Peyer's patch (tissue), 4 donors: ENCODE measurements around the gene NPRL2. TPM values are rescaled to one million over a fixed set of nuclear protein-coding genes. Genes with fewer than 3 reads are reported as not detected.

Experiments used
- DNase-seq, 3 donors: peaks; one replicate each; pipeline ENCODE4 v3.0.0-alpha.2; 2017 to 2019
- H3K27ac ChIP-seq, 4 donors: fragments of 200-600 bp; sonication (generic); one replicate each; pipeline ENCODE4 v1.5.1; 2016 to 2019
- H3K27me3 ChIP-seq, 2 donors: fragments of 200-600 bp; sonication (generic); one replicate each; pipeline ENCODE4 v1.5.1; 2019
- H3K36me3 ChIP-seq, 3 donors: fragments of 200-600 bp; sonication (generic); one replicate each; pipeline ENCODE4 v1.5.1; 2016 to 2019
- H3K4me1 ChIP-seq, 4 donors: fragments of 200-600 bp; sonication (generic); one replicate each; pipeline ENCODE4 v1.5.1; 2016 to 2019
- H3K4me3 ChIP-seq, 4 donors: fragments of 200-600 bp; sonication (generic); 1 replicate in 3 of 4; 2 replicates in 1 of 4; pipeline ENCODE4 v1.5.1; 2016 to 2019; ENCODE audit warnings: mild to moderate bottlenecking in 1 of 4
- H3K9me3 ChIP-seq, 4 donors: fragments of 200-600 bp; sonication (generic); one replicate each; pipeline ENCODE4 v1.5.1; 2016 to 2019; ENCODE audit warnings: mild to moderate bottlenecking in 1 of 4
- CTCF ChIP-seq, 6 experiments: fragments of 450-650 bp in 4 of 6; fragments of 200-600 bp in 2 of 6; sonication (generic) in 1 of 6; IDR thresholded peaks; one replicate each; pipeline ENCODE4 v1.5.1; 2017 to 2019; ENCODE audit warnings: antibody characterized with exemption in 6 of 6, mild to moderate bottlenecking in 3 of 6, moderate library complexity in 1 of 6
- POLR2A ChIP-seq, 2 donors: fragments of 450-650 bp; IDR thresholded peaks; one replicate each; pipeline ENCODE4 v1.5.1; 2017; ENCODE audit warnings: antibody characterized with exemption in 2 of 2, mild to moderate bottlenecking in 2 of 2, moderate library complexity in 2 of 2
- total RNA-seq, 4 donors: library from RNA; depleted of rRNA; stranded (reverse); fragments of >200 nt; gene quantifications; one replicate each; pipeline ENCODE4 v1.1.0, GENCODE V29; 2016

The NPRL2 gene
- total RNA-seq, 4 donors from 2014 or later = 19.1 to 45.4 (median 28.3) TPM

- TF ChIP-seq POLR2A (IDR thresholded peaks at IDR 0.05) = no peak
- no peak for DNase-seq
- Histone ChIP-seq H3K9me3 (no peaks in the 10 kb centered on the region), H3K27me3 (no peaks in the 10 kb centered on the region), H3K4me1 (peaks cover 3 to 57% (median 13%) of the 10 kb centered on the region in 4 donors), H3K4me3 (peak overlapping the region; percentile 43 to 92 (median 70)), H3K36me3 (no peaks in the 10 kb centered on the region), H3K27ac (peak overlapping the region; percentile 91 to 99 (median 96))
These were observed 11.0 kb downstream of the NPRL2 start for GRCh38 chr3:50339485-50340146.

- H3K27me3 ChIP-seq = no peaks in the 10 kb centered on the region
- H3K4me3 ChIP-seq = peak overlapping the region; percentile 58 to 92 (median 76)
- no peaks in the 10 kb centered on the region for H3K9me3 ChIP-seq
- TF ChIP-seq POLR2A (IDR thresholded peaks at IDR 0.05) (no peak), CTCF (IDR thresholded peaks at IDR 0.05) (peak in 1 of 6 experiments; percentile 8)
- H3K4me1 ChIP-seq = peaks cover 3 to 63% (median 16%) of the 10 kb centered on the region in 4 donors
- H3K27ac ChIP-seq = peak overlapping the region; percentile 96 to 99 (median 98)
- H3K36me3 ChIP-seq = no peaks in the 10 kb centered on the region
- DNase-seq = no peak
These were observed 11.6 kb downstream of the NPRL2 start for GRCh38 chr3:50338965-50339364.

GRCh38 chr3:50337175-50337861 is 13.3 kb downstream of the NPRL2 start:
- peak overlapping the region; percentile 58 to 92 (median 76) for H3K4me3 ChIP-seq
- TF ChIP-seq CTCF (IDR thresholded peaks at IDR 0.05) = no peak
- TF ChIP-seq POLR2A (IDR thresholded peaks at IDR 0.05) = peak; percentile 71 to 94

GRCh38 chr3:50336452-50337174 is 14.0 kb downstream of the NPRL2 start:
- Histone ChIP-seq H3K27ac (peak overlapping the region; percentile 96 to 99 (median 98)), H3K4me3 (peak overlapping the region; percentile 58 to 92 (median 76)), H3K36me3 (peaks cover 0 to 7% (median 0%) of the 10 kb centered on the region in 3 donors), H3K9me3 (no peaks in the 10 kb centered on the region), H3K27me3 (no peaks in the 10 kb centered on the region), H3K4me1 (peaks cover 3 to 70% (median 15%) of the 10 kb centered on the region in 4 donors)
- no peak for TF ChIP-seq CTCF (IDR thresholded peaks at IDR 0.05)
- TF ChIP-seq POLR2A (IDR thresholded peaks at IDR 0.05) = no peak
- DNase-seq = no peak

More at GRCh38 chr3:50337175-50337861, 13.3 kb downstream of the NPRL2 start:
- peak overlapping the region; percentile 96 to 99 (median 98) for H3K27ac ChIP-seq
- H3K36me3 ChIP-seq = peaks cover 0 to under 1% (median 0%) of the 10 kb centered on the region in 3 donors
- peak; percentile 99 to 100 (median 99) for DNase-seq
- peaks cover 3 to 71% (median 16%) of the 10 kb centered on the region in 4 donors for H3K4me1 ChIP-seq
- H3K9me3 ChIP-seq = no peaks in the 10 kb centered on the region
- no peaks in the 10 kb centered on the region for H3K27me3 ChIP-seq

GRCh38 chr3:50334339-50335075 is 16.1 kb downstream of the NPRL2 start:
- Histone ChIP-seq H3K27ac (peak overlapping the region; percentile 38 to 99 (median 84)), H3K4me1 (peaks cover 0 to 49% (median 12%) of the 10 kb centered on the region in 4 donors), H3K9me3 (no peaks in the 10 kb centered on the region), H3K4me3 (no peak overlapping the region), H3K36me3 (peaks cover 0 to 28% (median 0%) of the 10 kb centered on the region in 3 donors), H3K27me3 (no peaks in the 10 kb centered on the region)
- TF ChIP-seq POLR2A (IDR thresholded peaks at IDR 0.05) = no peak
- TF ChIP-seq CTCF (IDR thresholded peaks at IDR 0.05) = no peak
- no peak for DNase-seq
